ENCODE measurements around the gene EIF4E.

Gene EIF4E, protein sequence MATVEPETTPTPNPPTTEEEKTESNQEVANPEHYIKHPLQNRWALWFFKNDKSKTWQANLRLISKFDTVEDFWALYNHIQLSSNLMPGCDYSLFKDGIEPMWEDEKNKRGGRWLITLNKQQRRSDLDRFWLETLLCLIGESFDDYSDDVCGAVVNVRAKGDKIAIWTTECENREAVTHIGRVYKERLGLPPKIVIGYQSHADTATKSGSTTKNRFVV

GRCh38 chr4:98928505-98929340, at the start of gene EIF4E:
TSS of gene EIF4E (minus strand) at chr4:98929133. CDS start at chr4:98929112, 21 bp downstream.
- Mint-ChIP-seq H3K27ac (ENCODE audit: low read depth) (peak within 1 kb of the TSS; percentile 91), H3K4me3 (peak within 1 kb of the TSS; percentile 95), H3K36me3 (ENCODE audit: insufficient read depth) (peaks cover 29% of the 10 kb centered on the region), H3K27me3 (no peaks in the 10 kb centered on the region), H3K9me3 (no peaks in the 10 kb centered on the region), H3K4me1 (peaks cover 25% of the 10 kb centered on the region)
- ATAC-seq (replicated peaks; ENCODE audit: extremely low read depth, poor library complexity, severe bottlenecking) (peak; percentile 80), DNase-seq (ENCODE audit: low spot score in 2 of 2) (peak; percentile 87 to 95)

GRCh38 chr4:98977557-98977956, 48.6 kb upstream of the EIF4E start:
- DNase-seq (ENCODE audit: low spot score in 2 of 2) (no peak), ATAC-seq (replicated peaks; ENCODE audit: extremely low read depth, poor library complexity, severe bottlenecking) (no peak)
- Mint-ChIP-seq H3K4me3 (no peak overlapping the region), H3K4me1 (no peaks in the 10 kb centered on the region), H3K9me3 (no peaks in the 10 kb centered on the region), H3K36me3 (ENCODE audit: insufficient read depth) (no peaks in the 10 kb centered on the region), H3K27me3 (peaks cover 35% of the 10 kb centered on the region), H3K27ac (ENCODE audit: low read depth) (no peak overlapping the region)

DNA sequence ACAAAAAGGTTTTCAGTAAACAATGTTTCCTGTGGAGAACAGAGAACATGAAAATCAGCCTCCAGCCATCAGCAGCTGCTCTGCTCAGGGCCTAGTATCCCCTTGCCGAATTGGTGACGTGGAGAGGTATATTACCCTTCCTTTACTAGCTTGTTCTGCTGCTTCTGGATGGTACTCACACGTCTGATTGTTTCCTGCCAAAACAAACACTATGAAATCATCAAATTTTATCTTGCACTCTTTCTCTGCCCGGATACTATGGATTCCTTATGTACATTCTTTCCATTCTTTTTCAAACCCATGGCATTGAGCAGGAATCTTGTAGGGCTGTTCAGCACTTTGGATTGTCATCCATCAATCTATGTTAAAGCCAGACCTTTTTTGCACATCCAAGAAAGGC, 47.8 kb upstream of the EIF4E start:
- no peaks in the 10 kb centered on the region for H3K4me1 Mint-ChIP-seq
- DNase-seq (ENCODE audit: low spot score in 2 of 2): no peak
- no peak for ATAC-seq (replicated peaks; ENCODE audit: extremely low read depth, poor library complexity, severe bottlenecking)
- no peaks in the 10 kb centered on the region for H3K9me3 Mint-ChIP-seq
- H3K36me3 Mint-ChIP-seq (ENCODE audit: insufficient read depth): no peaks in the 10 kb centered on the region
- H3K27ac Mint-ChIP-seq (ENCODE audit: low read depth): no peak overlapping the region
- H3K4me3 Mint-ChIP-seq: no peak overlapping the region
- H3K27me3 Mint-ChIP-seq: peaks cover 33% of the 10 kb centered on the region

DNA sequence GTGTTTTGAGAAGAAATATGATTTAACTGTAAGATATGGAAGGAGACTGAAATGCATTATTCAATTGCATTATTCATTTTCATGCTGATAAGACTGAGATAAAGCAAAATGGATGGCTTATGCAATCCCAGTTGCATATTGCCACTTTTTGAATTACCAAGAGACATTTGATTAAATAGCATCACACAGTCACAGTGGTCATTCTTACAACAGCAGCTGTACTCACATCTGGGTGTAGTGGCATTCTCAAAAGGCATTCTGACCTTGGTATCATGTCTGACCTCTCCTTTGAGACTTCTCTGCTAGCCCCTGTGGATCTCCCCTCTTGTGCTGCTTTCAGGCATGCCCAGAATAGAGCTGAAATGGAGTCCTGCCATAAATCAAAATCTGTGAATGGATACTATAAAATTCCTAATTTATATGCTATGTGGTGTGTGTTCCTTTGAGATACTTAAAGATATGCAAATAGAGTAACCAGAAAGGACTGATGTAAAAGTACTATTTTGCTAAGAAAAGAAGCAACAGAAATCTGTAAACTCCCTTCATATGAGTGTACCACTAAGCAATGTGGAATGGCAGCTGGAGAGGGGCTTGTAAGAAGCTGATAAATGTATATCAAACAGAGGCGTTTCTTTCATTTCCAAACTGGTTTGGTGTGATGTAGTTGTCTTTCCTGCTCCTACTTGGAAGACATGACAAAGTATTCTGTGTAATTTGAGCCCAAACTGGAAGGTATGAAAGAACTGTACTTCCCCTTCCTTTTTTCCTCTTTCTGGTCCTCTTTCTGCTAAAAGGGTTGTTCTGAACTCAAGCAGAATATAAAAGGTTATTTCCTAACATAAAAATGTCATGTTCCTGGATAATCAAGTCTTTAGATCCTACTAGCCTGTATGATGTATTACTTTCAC, 41.2 kb upstream of the EIF4E start:
- no peaks in the 10 kb centered on the region for H3K36me3 Mint-ChIP-seq (ENCODE audit: insufficient read depth)
- ATAC-seq (replicated peaks; ENCODE audit: extremely low read depth, poor library complexity, severe bottlenecking): no peak
- H3K9me3 Mint-ChIP-seq: no peaks in the 10 kb centered on the region

GRCh38 chr4:98967786-98968329, 38.9 kb upstream of the EIF4E start:
- no peaks in the 10 kb centered on the region for H3K4me1 Mint-ChIP-seq
- no peak overlapping the region for H3K4me3 Mint-ChIP-seq
- no peak overlapping the region for H3K27ac Mint-ChIP-seq (ENCODE audit: low read depth)
- H3K36me3 Mint-ChIP-seq (ENCODE audit: insufficient read depth): no peaks in the 10 kb centered on the region
- H3K9me3 Mint-ChIP-seq: no peaks in the 10 kb centered on the region
- no peak for ATAC-seq (replicated peaks; ENCODE audit: extremely low read depth, poor library complexity, severe bottlenecking)
- no peak for DNase-seq (ENCODE audit: low spot score in 2 of 2)
- H3K27me3 Mint-ChIP-seq: peaks cover 33% of the 10 kb centered on the region

More for the DNA sequence above, 41.2 kb upstream of the EIF4E start:
- Mint-ChIP-seq H3K27me3 (peaks cover 36% of the 10 kb centered on the region), H3K27ac (ENCODE audit: low read depth) (no peak overlapping the region), H3K4me3 (no peak overlapping the region), H3K4me1 (no peaks in the 10 kb centered on the region)
- DNase-seq (ENCODE audit: low spot score in 2 of 2): no peak

DNA sequence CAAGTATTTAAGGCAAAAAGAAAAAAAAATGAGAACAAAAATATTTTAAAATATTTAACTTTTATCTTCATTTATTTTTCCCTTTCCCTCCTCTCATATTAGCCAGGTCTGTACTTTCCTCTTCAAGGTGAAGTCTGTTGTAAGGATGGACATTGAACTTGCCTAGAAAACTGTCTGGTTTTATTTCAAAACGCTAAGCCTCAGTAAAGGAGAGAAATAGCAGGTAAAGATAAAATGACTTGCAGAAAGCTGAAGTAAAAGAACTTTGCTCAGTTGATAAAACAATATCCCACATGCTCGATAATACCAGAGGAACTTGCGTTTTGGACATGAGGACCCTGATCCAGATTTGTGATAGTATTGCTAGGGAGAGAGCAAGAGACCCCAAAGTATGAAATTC, 38.0 kb upstream of the EIF4E start:
- Mint-ChIP-seq H3K4me3 (no peak overlapping the region), H3K27ac (ENCODE audit: low read depth) (no peak overlapping the region), H3K27me3 (peaks cover 33% of the 10 kb centered on the region), H3K36me3 (ENCODE audit: insufficient read depth) (no peaks in the 10 kb centered on the region), H3K9me3 (no peaks in the 10 kb centered on the region), H3K4me1 (no peaks in the 10 kb centered on the region)
- no peak for ATAC-seq (replicated peaks; ENCODE audit: extremely low read depth, poor library complexity, severe bottlenecking)
- DNase-seq (ENCODE audit: low spot score in 2 of 2): no peak

GRCh38 chr4:98963538-98964433, 34.9 kb upstream of the EIF4E start:
- DNase-seq (ENCODE audit: low spot score in 2 of 2) (no peak), ATAC-seq (replicated peaks; ENCODE audit: extremely low read depth, poor library complexity, severe bottlenecking) (no peak)
- Mint-ChIP-seq H3K27me3 (peaks cover 19% of the 10 kb centered on the region), H3K4me1 (no peaks in the 10 kb centered on the region), H3K4me3 (no peak overlapping the region), H3K27ac (ENCODE audit: low read depth) (no peak overlapping the region), H3K36me3 (ENCODE audit: insufficient read depth) (no peaks in the 10 kb centered on the region), H3K9me3 (no peaks in the 10 kb centered on the region)

GRCh38 chr4:98961770-98962169, 32.8 kb upstream of the EIF4E start:
- no peak for DNase-seq (ENCODE audit: low spot score in 2 of 2)
- ATAC-seq (replicated peaks; ENCODE audit: extremely low read depth, poor library complexity, severe bottlenecking): no peak
- no peaks in the 10 kb centered on the region for H3K4me1 Mint-ChIP-seq

DNA sequence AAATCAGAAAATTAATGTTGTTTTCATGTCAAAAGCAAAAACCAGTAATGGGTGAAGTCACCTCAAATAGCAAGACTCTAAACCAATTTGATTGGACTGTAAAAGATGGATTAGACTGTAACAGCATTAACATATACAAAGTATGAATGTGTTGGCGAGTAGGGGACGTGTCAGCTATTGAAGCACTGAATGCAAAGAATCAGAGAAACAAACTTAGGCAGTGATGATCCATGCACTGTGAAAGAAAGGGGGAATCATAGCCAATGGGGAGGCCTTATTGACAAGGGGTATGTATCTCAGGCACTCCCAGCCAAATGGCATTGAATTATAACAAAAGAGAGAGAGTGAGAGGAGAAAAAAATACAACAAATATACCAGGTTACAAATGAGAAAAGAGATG, 30.5 kb upstream of the EIF4E start:
- H3K36me3 Mint-ChIP-seq (ENCODE audit: insufficient read depth): no peaks in the 10 kb centered on the region
- H3K27ac Mint-ChIP-seq (ENCODE audit: low read depth): no peak overlapping the region
- no peak overlapping the region for H3K4me3 Mint-ChIP-seq
- H3K9me3 Mint-ChIP-seq: no peaks in the 10 kb centered on the region
- DNase-seq (ENCODE audit: low spot score in 2 of 2) (no peak), ATAC-seq (replicated peaks; ENCODE audit: extremely low read depth, poor library complexity, severe bottlenecking) (no peak)
- H3K27me3 Mint-ChIP-seq: peaks cover 17% of the 10 kb centered on the region
- H3K4me1 Mint-ChIP-seq: no peaks in the 10 kb centered on the region

More at GRCh38 chr4:98961770-98962169, 32.8 kb upstream of the EIF4E start:
- no peaks in the 10 kb centered on the region for H3K36me3 Mint-ChIP-seq (ENCODE audit: insufficient read depth)
- H3K27me3 Mint-ChIP-seq: peaks cover 18% of the 10 kb centered on the region
- H3K27ac Mint-ChIP-seq (ENCODE audit: low read depth): no peak overlapping the region
- H3K4me3 Mint-ChIP-seq: no peak overlapping the region
- no peaks in the 10 kb centered on the region for H3K9me3 Mint-ChIP-seq

DNA sequence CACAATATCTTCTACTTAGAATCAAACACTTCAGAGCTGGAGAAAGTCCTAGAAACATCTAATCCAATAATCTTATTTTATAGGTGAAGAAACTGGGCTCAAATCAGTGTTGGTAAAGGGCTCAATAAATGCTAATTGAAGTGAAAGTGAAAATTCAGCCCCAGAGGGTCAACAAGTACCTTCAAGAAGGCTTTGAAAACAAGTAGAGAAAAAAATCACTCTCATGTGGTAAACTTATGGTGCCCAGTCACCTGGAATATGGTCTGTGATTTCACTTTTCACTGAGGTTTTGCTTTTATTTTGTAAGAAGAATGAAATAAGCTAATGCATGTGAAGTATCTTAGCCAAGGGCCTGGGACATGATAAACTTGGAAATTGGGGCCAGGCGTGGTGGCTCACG, 29.1 kb upstream of the EIF4E start:
- H3K9me3 Mint-ChIP-seq: no peaks in the 10 kb centered on the region
- peaks cover 24% of the 10 kb centered on the region for H3K27me3 Mint-ChIP-seq
- ATAC-seq (replicated peaks; ENCODE audit: extremely low read depth, poor library complexity, severe bottlenecking): no peak
- H3K4me1 Mint-ChIP-seq: no peaks in the 10 kb centered on the region
- H3K4me3 Mint-ChIP-seq: no peak overlapping the region
- H3K27ac Mint-ChIP-seq (ENCODE audit: low read depth): no peak overlapping the region
- H3K36me3 Mint-ChIP-seq (ENCODE audit: insufficient read depth): no peaks in the 10 kb centered on the region
- no peak for DNase-seq (ENCODE audit: low spot score in 2 of 2)

- Mint-ChIP-seq H3K4me1 (no peaks in the 10 kb centered on the region), H3K4me3 (no peak overlapping the region), H3K36me3 (ENCODE audit: insufficient read depth) (no peaks in the 10 kb centered on the region), H3K27ac (ENCODE audit: low read depth) (no peak overlapping the region), H3K27me3 (peaks cover 24% of the 10 kb centered on the region), H3K9me3 (no peaks in the 10 kb centered on the region)
- DNase-seq (ENCODE audit: low spot score in 2 of 2) (no peak), ATAC-seq (replicated peaks; ENCODE audit: extremely low read depth, poor library complexity, severe bottlenecking) (no peak)
Observed at GRCh38 chr4:98955229-98955628, 26.3 kb upstream of the EIF4E start.

Measured in central memory CD8-positive, alpha-beta T cell (primary cell).